ENCODE results near the gene PTBP3. TPM values are rescaled to one million over a fixed set of nuclear protein-coding genes. Genes with fewer than 3 reads are reported as not detected.

PTBP3 gene
- total RNA-seq, 1 donor = 57.0 TPM

DNA sequence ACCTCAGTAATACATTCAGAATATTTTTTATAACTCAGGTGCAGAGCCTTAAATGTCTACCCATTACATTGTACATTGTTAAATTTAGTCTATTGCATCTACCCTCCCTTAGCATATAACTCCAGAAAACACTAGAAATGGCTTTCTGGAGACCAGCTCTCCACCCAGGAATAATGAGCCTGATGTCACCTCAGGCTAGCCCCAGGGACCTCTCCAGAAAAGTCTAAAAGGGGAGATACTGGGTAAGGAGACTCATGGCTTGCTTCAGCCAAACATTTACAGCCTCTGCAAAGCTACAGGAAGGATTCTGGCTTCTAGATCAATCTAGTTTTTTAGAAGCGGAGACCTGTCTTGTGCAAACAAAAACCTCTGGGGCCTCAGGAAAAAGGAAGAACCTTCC lies 144.5 kb downstream of the PTBP3 start:
- TF ChIP-seq, protein P1, sequence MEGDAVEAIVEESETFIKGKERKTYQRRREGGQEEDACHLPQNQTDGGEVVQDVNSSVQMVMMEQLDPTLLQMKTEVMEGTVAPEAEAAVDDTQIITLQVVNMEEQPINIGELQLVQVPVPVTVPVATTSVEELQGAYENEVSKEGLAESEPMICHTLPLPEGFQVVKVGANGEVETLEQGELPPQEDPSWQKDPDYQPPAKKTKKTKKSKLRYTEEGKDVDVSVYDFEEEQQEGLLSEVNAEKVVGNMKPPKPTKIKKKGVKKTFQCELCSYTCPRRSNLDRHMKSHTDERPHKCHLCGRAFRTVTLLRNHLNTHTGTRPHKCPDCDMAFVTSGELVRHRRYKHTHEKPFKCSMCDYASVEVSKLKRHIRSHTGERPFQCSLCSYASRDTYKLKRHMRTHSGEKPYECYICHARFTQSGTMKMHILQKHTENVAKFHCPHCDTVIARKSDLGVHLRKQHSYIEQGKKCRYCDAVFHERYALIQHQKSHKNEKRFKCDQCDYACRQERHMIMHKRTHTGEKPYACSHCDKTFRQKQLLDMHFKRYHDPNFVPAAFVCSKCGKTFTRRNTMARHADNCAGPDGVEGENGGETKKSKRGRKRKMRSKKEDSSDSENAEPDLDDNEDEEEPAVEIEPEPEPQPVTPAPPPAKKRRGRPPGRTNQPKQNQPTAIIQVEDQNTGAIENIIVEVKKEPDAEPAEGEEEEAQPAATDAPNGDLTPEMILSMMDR (IDR thresholded peaks at IDR 0.05; ENCODE audit: insufficient read depth, low read depth, low read length) = no peak
- DNase-seq (ENCODE audit: low read depth) = no peak
- H3K4me3 ChIP-seq (ENCODE audit: low read depth, low read length) = no peak overlapping the region

DNA sequence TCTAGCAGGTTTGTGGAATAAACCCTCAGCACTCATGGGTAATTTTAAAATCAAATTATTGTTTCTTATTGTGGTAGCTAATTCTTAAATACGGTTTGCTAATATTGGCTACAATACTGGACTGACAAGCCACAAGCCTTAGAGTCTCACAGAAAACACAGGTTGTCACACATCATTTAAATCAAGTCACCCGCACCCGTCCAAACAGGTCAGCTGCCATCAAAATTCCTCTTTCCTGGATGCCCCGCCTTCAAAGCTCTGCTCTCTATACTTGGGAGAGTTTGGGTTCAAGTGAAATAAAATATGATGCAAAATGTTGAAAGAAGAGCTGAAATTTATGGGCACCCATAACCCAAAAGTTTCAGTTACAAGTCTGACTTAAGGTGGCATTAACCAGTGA lies 146.0 kb downstream of the PTBP3 start:
- no peak for DNase-seq (ENCODE audit: low read depth)
- no peak overlapping the region for H3K4me3 ChIP-seq (ENCODE audit: low read depth, low read length)
- TF ChIP-seq, protein P1 (IDR thresholded peaks at IDR 0.05; ENCODE audit: insufficient read depth, low read depth, low read length) = no peak

GRCh38 chr9:112186695-112187094 lies 146.7 kb downstream of the PTBP3 start:
- no peak overlapping the region for H3K4me3 ChIP-seq (ENCODE audit: low read depth, low read length)
- TF ChIP-seq, protein P1 (IDR thresholded peaks at IDR 0.05; ENCODE audit: insufficient read depth, low read depth, low read length) = no peak
- DNase-seq (ENCODE audit: low read depth) = no peak

GRCh38 chr9:112184946-112185345 lies 148.5 kb downstream of the PTBP3 start:
- H3K4me3 ChIP-seq (ENCODE audit: low read depth, low read length) = no peak overlapping the region
- TF ChIP-seq, protein P1 (IDR thresholded peaks at IDR 0.05; ENCODE audit: insufficient read depth, low read depth, low read length) = no peak
- no peak for DNase-seq (ENCODE audit: low read depth)

DNA sequence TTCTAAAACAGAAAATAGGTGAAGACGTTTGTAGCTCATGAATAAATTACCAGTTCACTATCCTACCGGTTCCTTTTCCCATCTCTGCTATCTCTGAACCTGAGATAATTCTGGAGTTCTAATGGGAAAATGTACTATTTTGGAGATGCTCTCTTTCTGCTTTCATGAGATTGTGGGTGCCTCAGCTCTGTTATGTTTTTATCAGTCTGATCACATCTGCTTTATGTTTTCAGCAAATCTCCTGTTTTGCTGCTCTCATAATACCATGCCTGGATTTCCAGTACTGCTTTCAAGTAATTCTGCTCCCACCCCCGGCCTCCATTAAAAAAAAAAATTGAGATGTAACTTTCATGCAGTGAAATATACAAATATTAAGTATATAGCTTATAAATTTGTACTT lies 149.2 kb downstream of the PTBP3 start:
- TF ChIP-seq, protein P1 (IDR thresholded peaks at IDR 0.05; ENCODE audit: insufficient read depth, low read depth, low read length) = no peak
- no peak for DNase-seq (ENCODE audit: low read depth)
- no peak overlapping the region for H3K4me3 ChIP-seq (ENCODE audit: low read depth, low read length)

- H3K4me3 ChIP-seq (ENCODE audit: low read depth, low read length) = no peak overlapping the region
- no peak for DNase-seq (ENCODE audit: low read depth)
Measured at GRCh38 chr9:112180387-112180881, 153.0 kb downstream of the PTBP3 start.

More at GRCh38 chr9:112180387-112180881, 153.0 kb downstream of the PTBP3 start:
- TF ChIP-seq, protein P1 (IDR thresholded peaks at IDR 0.05; ENCODE audit: insufficient read depth, low read depth, low read length) = no peak

Measured in fibroblast of villous mesenchyme (primary cell).